Effector memory CD8-positive, alpha-beta T cell (primary cell): Measurements from ENCODE around the gene VIPAS39.
A peak's percentile ranks its signal among the peaks of the same experiment; 100 is the strongest.

ENCODE experiments used
- ATAC-seq: fragments of 150-1000 bp; cut with Tn5 transposase; replicated peaks from 2 replicates; pipeline ENCODE4 v1.10.0; 2021; ENCODE audit warnings: mild to moderate bottlenecking, moderate library complexity
- DNase-seq, 3 experiments: peaks; one replicate each; pipeline ENCODE4 v3.0.0; 2021
- H3K27ac Mint-ChIP-seq, 2 donors: one replicate each; pipeline ENCODE4 v1.8.0; 2022; ENCODE audit warnings: mild to moderate bottlenecking in 2 of 2, mixed read lengths in 2 of 2, moderate library complexity in 2 of 2
- H3K27me3 Mint-ChIP-seq, 2 donors: one replicate each; pipeline ENCODE4 v1.8.0; 2022; ENCODE audit warnings: mixed read lengths in 2 of 2
- H3K36me3 Mint-ChIP-seq: one replicate; pipeline ENCODE4 v1.8.0; 2022; ENCODE audit warnings: mild to moderate bottlenecking, moderate library complexity, mixed read lengths; ENCODE audit not compliant: insufficient read depth
- H3K4me1 Mint-ChIP-seq, 2 donors: one replicate each; pipeline ENCODE4 v1.8.0; 2022; ENCODE audit warnings: low read depth in 2 of 2, mixed read lengths in 2 of 2
- H3K4me3 Mint-ChIP-seq, 2 donors: one replicate each; pipeline ENCODE4 v1.8.0; 2022; ENCODE audit warnings: mild to moderate bottlenecking in 2 of 2, mixed read lengths in 2 of 2, moderate library complexity in 2 of 2
- H3K9me3 Mint-ChIP-seq, 2 donors: one replicate each; pipeline ENCODE4 v1.8.0; 2022; ENCODE audit warnings: mixed read lengths in 2 of 2

Gene VIPAS39

DNA sequence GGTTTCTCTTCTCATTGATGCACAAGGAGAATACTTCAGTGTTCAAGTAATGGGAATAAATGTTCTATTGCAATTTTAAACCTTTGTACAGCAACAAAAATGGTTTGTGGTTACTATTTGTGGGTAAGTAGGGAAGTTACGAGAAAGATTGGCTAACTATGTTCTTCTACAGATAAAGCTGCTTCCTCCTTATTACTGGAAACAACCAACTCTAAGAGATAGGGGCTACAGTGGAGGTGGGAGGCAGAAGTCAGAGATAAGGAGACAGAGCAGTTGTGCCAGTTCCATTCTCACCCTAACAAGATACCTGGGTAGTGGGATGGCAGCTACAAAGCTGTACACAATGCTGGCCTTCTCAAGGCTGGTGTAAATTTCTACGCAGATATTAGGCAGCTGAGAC, 50.2 kb downstream of the VIPAS39 start:
- Mint-ChIP-seq H3K36me3 (no peaks in the 10 kb centered on the region), H3K4me3 (no peak overlapping the region), H3K27ac (no peak overlapping the region), H3K4me1 (no peaks in the 10 kb centered on the region), H3K9me3 (no peaks in the 10 kb centered on the region), H3K27me3 (no peaks in the 10 kb centered on the region)
- DNase-seq = no peak
- no peak for ATAC-seq

DNA sequence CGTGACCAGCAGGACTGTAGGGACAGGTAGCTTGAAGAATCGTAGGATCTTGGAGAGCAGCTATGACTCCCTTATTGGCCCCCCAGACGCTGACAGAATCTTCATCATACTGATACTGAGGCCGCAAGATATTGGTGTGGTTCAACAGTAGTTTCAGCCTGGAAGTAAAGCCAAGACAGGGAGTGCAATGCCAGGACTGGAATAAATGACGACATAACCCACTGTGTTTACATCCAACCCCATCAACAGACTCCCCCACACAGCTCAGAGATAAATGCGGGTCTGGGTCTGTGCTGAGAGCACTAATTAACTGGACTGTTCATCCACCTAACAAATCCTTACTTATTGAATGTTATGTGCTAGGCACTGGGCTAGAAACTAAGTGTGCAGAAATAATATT, 50.7 kb downstream of the VIPAS39 start:
- no peaks in the 10 kb centered on the region for H3K27me3 Mint-ChIP-seq
- H3K4me1 Mint-ChIP-seq = no peaks in the 10 kb centered on the region
- H3K36me3 Mint-ChIP-seq = no peaks in the 10 kb centered on the region

DNA sequence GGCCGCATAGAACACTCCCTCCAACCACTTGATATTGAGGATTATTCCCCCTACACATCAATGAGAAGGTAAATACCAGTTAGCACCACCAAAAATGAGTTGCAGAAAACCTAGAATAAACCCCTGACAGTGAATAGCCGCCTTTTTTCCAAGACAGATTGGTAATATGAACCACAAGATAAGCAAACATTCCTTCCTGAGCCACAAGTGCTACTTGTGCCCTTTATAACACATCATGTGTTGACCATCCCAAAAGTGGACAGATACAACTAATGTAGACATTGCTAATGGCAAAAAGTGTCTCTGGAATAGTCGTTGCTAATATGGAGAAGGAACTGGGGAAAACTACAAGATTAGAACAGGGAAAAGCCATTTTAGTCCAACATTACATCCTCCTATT, 51.3 kb downstream of the VIPAS39 start:
- H3K4me3 Mint-ChIP-seq = no peak overlapping the region
- no peak overlapping the region for H3K27ac Mint-ChIP-seq
- H3K4me1 Mint-ChIP-seq = no peaks in the 10 kb centered on the region
- no peaks in the 10 kb centered on the region for H3K27me3 Mint-ChIP-seq
- H3K36me3 Mint-ChIP-seq = no peaks in the 10 kb centered on the region
- no peak for DNase-seq
- ATAC-seq = no peak
- no peaks in the 10 kb centered on the region for H3K9me3 Mint-ChIP-seq

More for the DNA sequence above, 50.7 kb downstream of the VIPAS39 start:
- Mint-ChIP-seq H3K9me3 (no peaks in the 10 kb centered on the region), H3K4me3 (no peak overlapping the region), H3K27ac (no peak overlapping the region)
- ATAC-seq (no peak), DNase-seq (no peak)

- Mint-ChIP-seq H3K4me3 (no peak overlapping the region), H3K36me3 (no peaks in the 10 kb centered on the region), H3K27ac (no peak overlapping the region)
Measured at GRCh38 chr14:77403768-77404167, 53.6 kb downstream of the VIPAS39 start.

GRCh38 chr14:77400216-77400615, 57.2 kb downstream of the VIPAS39 start:
- Mint-ChIP-seq H3K27me3 (no peaks in the 10 kb centered on the region), H3K4me1 (no peaks in the 10 kb centered on the region), H3K27ac (no peak overlapping the region), H3K4me3 (no peak overlapping the region), H3K36me3 (no peaks in the 10 kb centered on the region), H3K9me3 (no peaks in the 10 kb centered on the region)
- DNase-seq = no peak
- no peak for ATAC-seq

More at GRCh38 chr14:77403768-77404167, 53.6 kb downstream of the VIPAS39 start:
- Mint-ChIP-seq H3K9me3 (no peaks in the 10 kb centered on the region), H3K27me3 (no peaks in the 10 kb centered on the region), H3K4me1 (no peaks in the 10 kb centered on the region)
- DNase-seq (no peak), ATAC-seq (no peak)

GRCh38 chr14:77390188-77390587, 67.2 kb downstream of the VIPAS39 start:
- Mint-ChIP-seq H3K36me3 (no peaks in the 10 kb centered on the region), H3K9me3 (no peaks in the 10 kb centered on the region), H3K4me1 (no peaks in the 10 kb centered on the region), H3K27me3 (peaks cover 0 to 7% of the 10 kb centered on the region in 2 donors), H3K27ac (no peak overlapping the region), H3K4me3 (no peak overlapping the region)
- DNase-seq (no peak), ATAC-seq (no peak)

DNA sequence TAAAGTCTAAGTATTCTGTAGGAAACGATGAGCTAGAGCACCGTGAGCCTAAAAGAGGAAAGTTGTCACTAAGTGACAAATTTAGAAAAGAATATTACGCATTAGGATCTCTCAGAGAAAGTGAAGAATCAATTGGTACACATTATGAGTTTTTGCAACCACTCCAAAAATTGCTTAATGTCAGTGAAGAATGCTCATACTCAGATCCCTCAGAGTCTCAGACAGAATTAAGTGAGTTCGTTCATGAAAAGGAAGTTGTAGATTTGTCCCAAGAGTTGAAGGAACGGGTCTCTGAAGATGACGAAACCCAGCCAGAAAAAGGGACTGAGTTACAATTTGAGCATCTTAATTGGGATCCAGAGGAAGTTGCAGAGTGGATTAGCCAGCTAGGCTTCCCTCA, 78.7 kb downstream of the VIPAS39 start:
- no peak overlapping the region for H3K27ac Mint-ChIP-seq
- H3K36me3 Mint-ChIP-seq = peaks cover 3% of the 10 kb centered on the region
- no peak overlapping the region for H3K4me3 Mint-ChIP-seq
- ATAC-seq (no peak), DNase-seq (no peak)
- H3K4me1 Mint-ChIP-seq = peaks cover 17 to 24% of the 10 kb centered on the region in 2 donors
- no peaks in the 10 kb centered on the region for H3K9me3 Mint-ChIP-seq
- peaks cover 0 to 8% of the 10 kb centered on the region in 2 donors for H3K27me3 Mint-ChIP-seq

DNA sequence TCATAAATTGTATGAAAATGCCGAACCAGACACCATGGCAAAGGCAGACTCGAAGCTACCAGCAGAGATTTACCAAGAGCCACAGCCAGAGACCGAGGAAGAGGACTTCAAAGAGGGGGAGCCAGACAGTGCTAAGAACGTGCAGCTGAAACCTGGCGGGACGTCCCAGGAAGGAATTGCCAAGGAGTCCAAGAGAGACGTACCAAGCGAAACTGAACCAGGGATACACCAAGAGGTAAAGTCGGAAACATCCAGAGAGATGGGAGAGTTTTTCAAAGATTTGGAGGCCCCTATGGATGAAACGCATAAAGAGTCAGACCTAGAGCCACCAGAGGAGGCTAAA, 79.9 kb downstream of the VIPAS39 start:
- Mint-ChIP-seq H3K36me3 (peaks cover 3% of the 10 kb centered on the region), H3K9me3 (no peaks in the 10 kb centered on the region), H3K27ac (no peak overlapping the region), H3K27me3 (peaks cover 0 to 8% of the 10 kb centered on the region in 2 donors), H3K4me1 (peaks cover 18 to 30% of the 10 kb centered on the region in 2 donors), H3K4me3 (no peak overlapping the region)
- DNase-seq (no peak), ATAC-seq (peak; percentile 9)

GRCh38 chr14:77376771-77377501, 80.5 kb downstream of the VIPAS39 start, which contains the start of the genes SAMD15 and TMED8:
TSS of gene SAMD15 (plus strand) at chr14:77377379. CDS start at chr14:77377419, 40 bp downstream.
TSS of gene TMED8 (minus strand) at chr14:77377094. CDS start at chr14:77377053, 41 bp downstream.
- no peaks in the 10 kb centered on the region for H3K9me3 Mint-ChIP-seq
- H3K4me1 Mint-ChIP-seq = peaks cover 19 to 30% of the 10 kb centered on the region in 2 donors
- DNase-seq = peak; percentile 78 to 88 (median 85)
- peak; percentile 94 for ATAC-seq
- H3K4me3 Mint-ChIP-seq = no peak within 1 kb of the TSS
- H3K27me3 Mint-ChIP-seq = peaks cover 0 to 8% of the 10 kb centered on the region in 2 donors
- no peak within 1 kb of the TSS for H3K27ac Mint-ChIP-seq
- H3K36me3 Mint-ChIP-seq = peaks cover 3% of the 10 kb centered on the region
